HL-60/S4 treated with phorbol 12-myristate 13-acetate at 8.2 ng/mL for 4 days and 3 days (cell line): ENCODE results near the gene CD151.

Experiments
- in situ Hi-C: fragments of 300-500 bp; cut with MboI; formaldehyde crosslinking; loops from 2 replicates; pipeline ENCODE4 v1.15.0; 2022; ENCODE audit warnings: low sequenced_read_pairs

The CD151 gene

DNA sequence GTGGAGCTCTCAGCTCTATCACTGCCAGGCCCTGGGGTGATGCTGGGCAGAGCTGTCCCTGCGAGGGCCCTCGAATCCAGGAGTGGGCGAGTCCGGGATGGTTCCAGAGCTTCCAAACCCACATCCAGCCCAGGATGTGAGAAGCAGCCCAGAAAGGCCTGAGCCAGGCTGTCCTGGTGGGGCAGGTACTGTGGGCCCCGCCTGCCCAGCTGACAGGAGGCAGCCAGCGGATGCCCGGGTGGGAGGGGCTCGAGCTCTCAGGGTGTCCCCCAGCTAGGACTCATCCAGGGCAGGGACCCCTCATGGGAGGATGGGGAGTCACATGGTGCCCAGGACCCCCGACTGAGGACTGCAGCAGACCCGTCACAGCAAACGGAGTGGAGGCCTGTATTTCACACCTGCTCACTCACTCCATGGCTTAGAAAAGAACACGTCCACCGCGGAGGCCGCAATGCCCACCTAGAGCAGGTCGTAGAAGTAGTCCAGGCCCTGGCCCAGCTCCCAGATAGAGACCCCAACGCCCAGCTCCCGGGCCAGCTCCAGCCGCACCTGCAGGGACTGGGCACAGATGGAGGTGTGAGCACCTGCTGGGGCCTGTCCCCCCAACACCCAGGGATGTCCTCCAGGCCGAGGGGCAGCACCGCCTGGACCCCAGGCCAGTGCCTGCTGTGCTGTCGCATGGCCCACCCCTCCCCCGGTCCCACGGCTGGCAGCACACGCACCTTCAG lies 36.8 kb downstream of the CD151 start:
- in situ Hi-C loops, result no loop called here

DNA sequence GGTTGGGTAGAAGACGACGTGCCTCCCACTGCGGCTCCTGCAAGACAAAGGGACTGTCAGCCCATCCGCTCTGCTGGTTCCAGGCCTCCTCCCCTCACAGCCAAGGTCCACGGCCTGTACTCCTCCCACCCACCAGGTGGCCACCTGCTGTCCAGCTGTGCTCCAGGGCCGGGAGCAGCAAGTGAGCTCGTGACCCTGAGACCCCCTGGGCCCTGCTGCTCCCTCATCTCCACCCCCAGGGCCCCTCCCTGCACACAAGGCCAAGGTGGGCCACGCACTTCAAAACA lies 37.3 kb downstream of the CD151 start:
- in situ Hi-C loops, result no loop called here

DNA sequence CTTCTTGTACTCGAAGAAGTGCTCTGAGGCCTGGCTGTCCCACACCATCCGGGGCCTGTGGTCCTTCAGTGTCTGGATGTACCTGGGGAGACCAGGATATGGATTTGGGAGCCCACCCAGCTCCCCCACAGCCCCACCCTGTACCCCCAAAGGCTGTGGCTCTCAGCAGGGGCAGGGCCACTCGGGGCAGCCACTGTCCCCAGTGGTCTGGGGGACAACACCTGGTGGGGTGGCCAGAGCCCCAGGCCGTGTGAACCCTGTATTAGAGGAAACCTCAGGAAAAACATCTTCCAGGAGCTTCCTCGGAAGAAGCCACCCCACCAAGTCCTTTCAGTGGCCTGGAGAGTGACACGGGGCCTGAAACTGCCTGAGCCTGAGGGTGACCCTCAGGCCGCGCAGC lies 37.7 kb downstream of the CD151 start:
- in situ Hi-C loops, result no loop called here

DNA sequence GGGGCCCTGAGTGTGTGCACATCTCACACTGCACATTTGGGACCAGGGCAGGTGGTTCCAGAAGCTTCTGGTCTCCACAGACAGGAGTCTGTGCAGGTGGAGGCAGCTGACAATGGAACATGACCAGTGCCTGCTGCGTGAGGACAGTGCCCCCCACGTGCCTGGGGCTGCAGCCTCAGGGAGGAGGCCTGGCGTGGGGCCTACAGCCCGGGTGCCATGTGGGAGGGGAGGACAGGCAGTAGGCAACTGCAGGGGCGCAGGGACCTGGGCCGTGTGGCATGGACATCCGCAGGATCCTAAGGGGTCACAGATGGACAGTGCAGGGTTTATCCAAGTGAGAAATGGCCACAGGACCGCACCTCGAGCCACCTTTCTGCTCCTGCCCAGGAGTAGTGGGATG lies 38.7 kb downstream of the CD151 start:
- in situ Hi-C loops, result no loop called here

DNA sequence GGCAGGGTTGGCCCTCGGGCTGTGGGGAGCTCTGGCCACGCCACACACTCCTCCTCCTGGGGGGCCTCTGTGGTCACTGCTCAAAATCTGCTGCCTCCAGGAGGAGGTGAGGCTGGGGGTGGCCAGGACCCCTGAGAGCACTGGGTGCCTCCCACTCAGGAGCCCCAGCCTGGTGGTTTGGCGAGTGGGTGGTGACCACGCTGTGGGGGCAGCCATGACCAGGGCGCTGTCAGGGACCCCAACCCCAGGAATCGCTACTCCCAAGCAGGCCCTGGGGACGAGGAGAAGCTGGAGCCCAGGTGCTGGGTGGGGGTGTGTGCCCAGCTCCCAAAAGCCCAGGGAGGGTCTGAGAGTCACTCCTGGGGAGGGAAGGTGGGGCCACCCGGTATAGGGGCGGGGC lies 40.0 kb downstream of the CD151 start:
- in situ Hi-C loops, result no loop called here

DNA sequence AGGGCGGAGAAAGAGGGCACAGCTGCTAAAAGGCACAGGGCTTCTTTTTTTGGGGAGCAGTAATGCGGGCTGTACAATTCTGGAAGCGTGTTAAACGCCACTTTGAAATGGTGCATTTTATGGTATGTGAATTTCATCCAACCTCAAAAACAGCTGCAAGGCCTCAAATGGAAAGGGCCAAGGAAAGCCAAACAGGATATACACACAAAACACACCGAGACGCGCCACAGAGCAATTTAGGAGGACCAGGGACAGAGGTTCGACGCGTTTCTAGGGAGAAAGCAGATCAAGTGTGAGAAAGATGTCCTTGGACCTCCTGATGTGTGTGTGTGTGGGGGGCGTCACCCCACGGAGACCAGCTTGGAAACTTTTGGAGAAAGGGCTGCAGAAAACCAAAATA lies 41.0 kb downstream of the CD151 start:
- in situ Hi-C loops, result no loop called here

DNA sequence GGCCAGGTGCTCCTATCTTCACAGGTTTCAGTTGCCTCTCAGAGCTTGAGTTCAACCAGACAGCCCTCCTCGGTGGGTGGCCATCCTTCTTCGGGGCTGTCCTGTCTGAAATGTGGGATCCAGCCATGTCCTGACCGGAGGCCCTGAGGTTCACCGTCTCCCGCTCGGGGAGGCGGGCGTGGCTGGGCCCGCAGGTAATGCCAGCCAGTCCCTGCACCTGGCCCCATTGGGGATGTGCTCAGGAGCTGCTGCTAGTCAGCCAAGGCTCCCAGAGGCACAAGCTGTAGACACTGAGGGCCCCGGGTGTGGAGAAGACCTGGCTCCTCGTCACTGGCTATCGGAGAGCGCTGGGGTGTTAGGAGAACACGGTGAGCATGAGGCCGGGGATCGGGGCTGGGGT lies 42.5 kb downstream of the CD151 start:
- in situ Hi-C loops, result no loop called here

DNA sequence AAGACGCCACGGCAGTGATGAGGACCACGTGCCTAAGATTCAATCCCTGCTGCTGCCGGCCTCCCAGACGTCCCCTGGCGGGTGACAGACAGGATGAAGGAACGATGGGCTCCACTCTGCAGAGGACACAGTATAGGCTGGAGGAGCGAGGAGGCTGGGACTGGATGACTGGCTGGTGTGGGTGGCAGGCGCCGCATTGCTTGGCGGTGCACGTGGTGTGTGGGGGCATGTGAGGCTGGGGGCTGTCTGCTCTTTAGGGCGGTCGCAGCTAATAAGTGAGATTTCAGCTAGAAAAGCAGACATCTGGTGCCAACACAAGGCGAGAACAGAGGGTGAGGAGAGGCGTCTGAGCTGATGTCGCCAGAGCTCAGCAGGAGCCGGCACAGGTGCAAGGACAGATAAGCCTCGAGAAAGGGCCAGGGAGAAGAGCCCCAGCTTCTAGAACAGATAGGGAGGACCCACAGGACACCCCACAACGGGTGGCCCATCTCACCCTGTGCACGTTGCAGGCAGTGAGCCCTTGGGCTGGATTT lies 43.1 kb downstream of the CD151 start:
- in situ Hi-C loops, result no loop called here

DNA sequence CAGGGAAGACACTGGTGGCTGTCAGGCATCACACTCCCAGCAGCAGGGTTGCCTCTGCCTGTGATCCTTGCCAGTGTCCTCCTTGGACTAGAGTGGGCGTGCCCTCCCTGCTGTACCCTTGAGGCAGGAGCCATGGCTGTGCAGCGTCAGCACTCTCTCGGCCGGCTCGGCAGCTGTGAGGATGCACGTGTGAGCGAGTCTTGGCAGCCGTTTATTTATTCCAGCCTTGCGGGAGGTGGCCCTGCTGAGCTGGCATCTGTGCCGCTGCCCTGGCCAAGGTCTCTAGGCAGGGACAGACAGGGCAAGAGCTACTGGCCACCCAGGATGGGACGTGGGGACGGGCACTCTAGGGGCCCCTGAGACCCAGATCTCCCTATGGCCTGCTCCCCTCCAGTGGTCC lies 43.8 kb downstream of the CD151 start:
- in situ Hi-C loops, result no loop called here

DNA sequence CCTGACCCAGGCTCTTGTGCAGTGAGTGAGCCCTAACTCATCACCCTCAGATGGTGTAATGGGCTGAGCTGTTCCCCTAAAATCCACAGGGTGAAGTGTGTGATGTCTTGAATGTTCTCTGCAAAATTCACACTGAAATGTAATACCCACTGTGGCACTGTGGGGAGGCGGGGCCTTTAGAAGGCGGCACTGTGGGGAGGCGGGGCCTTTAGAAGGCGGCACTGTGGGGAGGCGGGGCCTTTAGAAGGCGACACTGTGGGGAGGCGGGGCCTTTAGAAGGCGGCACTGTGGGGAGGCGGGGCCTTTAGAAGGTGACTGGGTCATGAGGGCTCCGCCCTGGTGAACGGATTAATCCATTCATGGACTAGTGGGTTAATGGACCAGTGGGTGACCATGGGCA lies 44.8 kb downstream of the CD151 start:
- in situ Hi-C loops, result no loop called here

DNA sequence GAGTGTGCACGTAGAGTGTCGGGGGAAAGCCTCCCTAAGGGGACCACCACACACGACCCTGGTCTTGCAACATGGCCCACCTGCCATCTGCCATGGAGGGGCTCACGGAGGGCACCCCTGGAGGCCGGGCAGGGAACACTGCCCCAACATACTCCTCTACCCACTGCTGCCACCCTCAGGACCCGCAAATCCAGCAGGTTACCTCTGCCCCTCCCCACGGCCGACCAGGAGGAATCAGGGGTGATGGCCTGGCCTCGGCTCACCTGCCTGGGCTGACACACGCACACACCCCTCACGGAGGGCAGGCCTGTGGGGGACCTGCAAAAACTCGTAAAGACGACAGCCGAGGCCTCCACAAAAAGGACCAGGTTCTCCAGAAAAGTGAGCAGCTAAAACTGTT lies 47.7 kb downstream of the CD151 start:
- in situ Hi-C loops, result no loop called here

DNA sequence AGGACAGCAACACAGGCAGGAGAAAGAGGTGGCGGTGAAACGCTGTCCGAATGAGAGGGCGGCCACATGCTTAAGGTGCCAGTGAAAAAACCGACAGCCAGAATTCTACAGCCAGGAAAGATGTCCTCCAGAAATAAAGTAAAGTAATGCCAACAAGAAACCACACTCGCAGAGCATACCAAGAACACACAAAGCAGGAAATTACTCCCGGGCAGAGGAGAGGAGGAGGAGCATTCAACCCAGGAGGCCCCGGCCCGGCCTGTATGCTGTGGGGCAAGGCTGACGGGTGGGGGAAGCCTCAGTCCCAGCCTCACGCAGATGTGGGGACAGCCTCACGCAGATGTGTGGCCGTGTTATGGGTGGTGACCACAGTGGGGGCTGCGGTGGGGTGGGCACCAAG lies 49.8 kb downstream of the CD151 start:
- in situ Hi-C loops, result no loop called here

DNA sequence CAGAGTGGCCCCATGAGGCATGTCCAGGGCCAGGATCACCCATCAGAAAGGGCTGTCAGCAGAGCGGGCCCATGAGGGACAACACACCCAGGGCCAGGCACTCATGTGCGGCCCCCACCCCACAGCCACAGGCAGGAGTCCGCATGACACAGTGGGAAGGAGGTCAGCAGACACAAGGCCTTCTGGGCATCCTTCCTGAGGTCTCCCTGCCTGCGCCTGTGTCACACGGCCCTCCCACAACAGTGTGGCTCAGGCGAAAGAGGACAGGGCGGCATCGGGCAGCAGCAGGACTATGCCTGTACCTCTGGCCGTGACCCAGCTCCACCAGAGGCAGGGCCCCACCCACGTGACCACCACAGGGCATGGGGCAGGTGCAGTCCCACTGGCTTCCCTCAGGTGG lies 50.8 kb downstream of the CD151 start:
- in situ Hi-C loops, result no loop called here

DNA sequence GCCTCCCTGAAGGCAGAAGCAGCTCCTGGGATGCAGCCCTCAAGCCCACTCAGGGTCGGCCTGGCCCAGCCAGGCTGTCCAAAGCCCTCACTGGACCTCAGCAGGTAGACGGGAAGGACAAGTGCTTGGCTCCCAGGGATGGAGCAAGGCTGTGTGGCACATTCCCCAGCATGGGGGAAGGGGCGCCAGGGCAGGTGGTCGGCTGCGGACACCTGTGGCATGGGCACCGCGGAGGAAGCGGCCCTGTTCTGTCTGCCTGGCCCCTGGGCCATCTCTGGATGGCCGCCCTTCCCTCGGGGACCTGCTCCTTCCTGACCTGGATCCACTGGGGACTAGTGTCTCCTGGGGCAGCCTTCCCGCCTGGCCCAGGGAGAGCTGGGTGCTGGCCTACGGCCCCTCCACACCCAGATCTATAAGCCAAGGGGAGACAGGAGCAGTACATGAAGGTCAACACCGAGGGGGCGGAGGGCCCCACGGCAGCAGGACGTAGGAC lies 51.9 kb downstream of the CD151 start:
- in situ Hi-C loops, result no loop called here

DNA sequence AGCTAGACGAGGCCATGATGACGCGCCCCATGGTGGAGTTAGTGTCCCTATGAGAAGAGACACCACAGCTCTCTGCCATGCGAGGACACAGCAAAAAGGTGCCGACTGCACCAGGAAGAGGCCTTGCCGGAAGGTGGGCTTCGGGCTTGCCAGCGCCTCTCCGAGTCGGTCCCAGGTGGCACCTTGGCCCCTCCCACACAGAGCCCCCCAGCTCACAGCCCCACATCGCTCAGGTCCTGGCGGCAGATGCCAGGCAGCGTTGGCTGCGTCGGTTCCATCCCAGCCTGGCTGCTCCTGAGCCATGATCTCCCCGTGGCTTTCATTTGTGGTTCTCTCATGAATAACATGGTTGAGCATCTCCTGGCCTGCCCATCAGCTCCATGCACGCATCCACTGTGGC lies 53.8 kb downstream of the CD151 start:
- in situ Hi-C loops, result no loop called here

DNA sequence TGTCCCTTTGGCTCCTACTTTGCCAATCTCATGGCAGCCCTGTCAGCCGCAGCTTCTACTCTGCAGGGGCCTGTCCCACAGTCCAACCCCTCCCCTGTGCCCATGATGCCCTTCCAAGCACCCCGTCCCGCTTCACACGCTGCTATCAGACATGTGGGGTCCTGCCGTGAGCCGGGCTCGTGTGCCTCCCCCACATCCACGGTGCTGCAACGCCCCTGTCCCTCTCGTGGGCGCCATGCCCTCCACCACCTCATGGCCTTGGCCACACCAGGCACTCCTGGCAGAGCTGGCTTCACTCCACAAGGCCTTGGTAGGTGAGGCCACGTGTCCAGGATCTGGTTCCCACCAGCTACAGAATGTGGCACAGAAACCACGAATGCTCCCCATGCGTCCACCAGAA lies 54.8 kb downstream of the CD151 start:
- in situ Hi-C loops, result no loop called here
